ENCODE data around the gene AGTPBP1.

Gene AGTPBP1

GRCh38 chr9:85502815-85503655, 238.7 kb downstream of the AGTPBP1 start:
- DNase-seq (ENCODE audit: low read depth) = no peak

GRCh38 chr9:85501882-85502281, 239.9 kb downstream of the AGTPBP1 start:
- DNase-seq (ENCODE audit: low read depth) = no peak

- DNase-seq (ENCODE audit: low read depth) = no peak
Observed at GRCh38 chr9:85501456-85501855, 240.3 kb downstream of the AGTPBP1 start.
